Anterior cingulate cortex (tissue), 58 donors: ENCODE results near the gene MAP4K4.

Source experiments
- DNase-seq, 58 donors: peaks; one replicate each; lab custom pipeline; 2025; lab: John Stamatoyannopoulos, UW

MAP4K4 gene

GRCh38 chr2:101718479-101718878 lies 21.0 kb downstream of the MAP4K4 start:
- DNase-seq, result no peak

- DNase-seq, result no peak
These were observed 21.6 kb downstream of the MAP4K4 start for GRCh38 chr2:101718993-101719571.

GRCh38 chr2:101720732-101721131 lies 23.2 kb downstream of the MAP4K4 start:
- DNase-seq, result no peak

- no peak for DNase-seq
These were observed 25.4 kb downstream of the MAP4K4 start for GRCh38 chr2:101722864-101723263.

GRCh38 chr2:101723371-101724124 lies 26.0 kb downstream of the MAP4K4 start:
- DNase-seq, result no peak

GRCh38 chr2:101724125-101724474 lies 26.6 kb downstream of the MAP4K4 start:
- DNase-seq, result no peak

- DNase-seq, result no peak
These were observed 27.5 kb downstream of the MAP4K4 start for GRCh38 chr2:101725038-101725437.

- no peak for DNase-seq
These were observed 28.1 kb downstream of the MAP4K4 start for GRCh38 chr2:101725515-101726192.

GRCh38 chr2:101728865-101729264 lies 31.4 kb downstream of the MAP4K4 start:
- no peak for DNase-seq

DNA sequence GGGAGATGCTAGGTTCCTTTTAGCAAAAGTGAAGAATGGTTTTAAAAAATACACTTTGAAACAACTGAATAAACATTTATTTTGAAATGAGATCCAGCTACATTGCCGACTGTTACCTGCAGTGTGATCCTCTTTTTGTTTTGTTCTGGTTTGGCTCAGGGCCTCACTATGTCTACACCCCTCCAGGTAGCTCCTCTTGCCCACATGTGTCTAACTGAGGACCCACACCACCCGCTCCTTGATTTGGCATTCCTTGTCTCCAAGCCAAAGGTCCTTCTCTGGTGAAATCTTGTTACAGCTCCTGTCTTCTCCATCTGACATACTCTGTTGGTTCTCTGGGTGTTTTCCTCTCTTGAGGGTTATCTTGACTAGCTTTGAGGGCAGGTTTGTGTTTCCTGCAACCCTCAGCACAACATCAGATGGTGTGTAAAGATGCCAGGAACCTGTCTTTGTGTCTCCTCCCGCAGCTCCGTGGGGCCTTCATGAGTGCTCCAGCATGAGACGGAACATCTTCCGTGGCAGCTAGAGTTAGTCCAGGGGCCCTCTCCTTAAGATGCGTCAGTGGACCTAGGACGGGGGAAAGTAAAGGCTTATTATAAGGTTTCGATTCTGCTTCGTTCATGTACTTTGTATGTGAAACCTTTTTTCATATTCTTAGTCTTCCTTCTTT lies 32.1 kb downstream of the MAP4K4 start:
- no peak for DNase-seq

DNA sequence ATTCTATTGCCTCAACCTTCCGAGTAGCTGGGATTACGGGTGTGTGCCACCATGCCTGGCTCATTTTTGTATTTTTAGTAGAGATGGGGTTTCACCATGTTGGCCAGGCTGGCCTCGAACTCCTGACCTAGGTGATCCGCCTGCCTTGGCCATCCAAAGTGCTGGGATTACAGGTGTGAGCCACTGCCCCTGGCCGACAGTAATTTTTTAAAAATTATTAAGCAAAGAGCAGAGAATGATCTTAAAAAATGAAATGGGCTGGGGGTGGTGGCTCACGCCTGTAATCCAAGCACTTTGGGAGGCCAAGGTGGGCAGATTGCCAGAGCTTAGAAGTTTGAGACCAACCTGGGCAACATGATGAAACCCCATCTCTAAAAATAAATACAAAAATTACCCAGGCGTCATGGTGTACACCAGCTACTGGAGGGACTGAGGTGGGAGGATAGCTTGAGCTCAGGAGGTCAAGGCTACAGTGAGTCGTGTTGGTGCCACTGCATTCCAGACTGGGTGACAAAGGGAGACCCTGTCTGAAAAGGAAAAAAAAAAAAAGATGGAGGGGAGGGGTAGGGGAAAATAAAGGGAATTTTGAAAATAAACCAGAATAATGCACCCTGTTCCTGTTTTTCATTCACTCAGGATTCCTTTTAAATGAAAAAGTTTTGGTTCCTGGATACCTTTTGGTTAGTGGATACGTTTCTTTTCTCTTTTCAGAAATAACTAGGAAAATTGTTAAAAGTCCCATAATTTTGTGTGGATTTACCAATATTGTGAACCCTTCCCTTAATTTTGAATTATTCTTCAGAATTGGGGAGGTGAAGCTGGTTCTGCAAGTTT lies 33.9 kb downstream of the MAP4K4 start:
- no peak for DNase-seq

- DNase-seq, result no peak
These were observed 34.7 kb downstream of the MAP4K4 start for GRCh38 chr2:101732199-101732598.

- DNase-seq, result no peak
These were observed 35.3 kb downstream of the MAP4K4 start for GRCh38 chr2:101732773-101733256.

GRCh38 chr2:101733257-101733993 lies 35.9 kb downstream of the MAP4K4 start:
- no peak for DNase-seq

DNA sequence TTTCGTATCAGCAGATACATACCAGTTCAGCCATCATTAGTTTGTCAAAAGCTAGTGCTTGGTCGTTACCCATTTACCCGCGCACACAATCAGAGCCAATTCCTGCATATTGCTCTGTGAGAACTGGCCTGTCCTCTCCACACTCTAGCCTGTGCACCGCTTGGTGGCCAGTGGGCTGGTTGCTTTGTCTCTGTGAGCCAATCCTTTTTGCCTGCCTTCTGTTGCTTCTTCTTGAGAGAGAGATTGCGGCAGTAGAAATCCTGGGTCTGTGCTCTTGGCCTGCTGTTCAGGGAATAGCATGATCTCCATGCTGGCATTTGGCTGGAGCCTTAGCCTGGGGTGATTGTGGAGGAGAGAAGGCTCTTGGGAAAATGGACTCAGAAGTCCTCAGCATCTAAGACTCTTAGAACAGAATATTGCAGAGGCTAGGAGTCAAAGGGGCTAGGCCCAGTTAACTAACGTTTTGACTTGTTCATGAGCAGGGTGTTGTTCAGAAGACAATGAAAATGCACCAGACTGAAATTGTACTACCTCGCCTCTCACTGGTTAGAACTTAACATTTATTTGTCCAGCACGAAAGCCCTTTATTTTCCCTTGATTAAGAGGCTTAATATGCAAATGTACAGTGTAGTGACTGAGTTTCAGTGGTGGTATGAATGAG lies 37.1 kb downstream of the MAP4K4 start:
- DNase-seq, result peak in 13 of 58 donors; percentile 19 to 45 (median 30)

DNA sequence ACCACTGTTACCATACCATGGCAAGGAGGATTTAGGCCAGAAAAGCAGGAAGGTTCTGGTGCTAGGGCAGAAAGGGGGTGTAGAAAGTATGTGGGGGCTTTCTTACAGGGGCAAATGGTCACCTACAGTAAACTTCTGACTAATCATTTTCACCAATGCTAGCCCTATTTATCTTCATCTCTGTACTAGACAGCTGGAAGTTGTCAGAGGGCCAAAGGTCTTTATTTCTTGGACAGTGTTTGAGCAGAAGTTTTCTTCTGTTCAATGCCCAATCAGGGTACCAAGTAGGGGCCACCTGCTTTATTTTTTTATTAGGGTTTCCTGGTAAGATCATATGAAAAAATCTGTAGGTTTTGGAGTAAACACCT lies 37.6 kb downstream of the MAP4K4 start:
- no peak for DNase-seq

- DNase-seq, result peak in 44 of 58 donors; percentile 21 to 86 (median 47)
These were observed 38.7 kb downstream of the MAP4K4 start for GRCh38 chr2:101736233-101736632.

GRCh38 chr2:101736861-101737291 lies 39.4 kb downstream of the MAP4K4 start:
- no peak for DNase-seq
